ENCODE results near the gene DUSP9.

DNA sequence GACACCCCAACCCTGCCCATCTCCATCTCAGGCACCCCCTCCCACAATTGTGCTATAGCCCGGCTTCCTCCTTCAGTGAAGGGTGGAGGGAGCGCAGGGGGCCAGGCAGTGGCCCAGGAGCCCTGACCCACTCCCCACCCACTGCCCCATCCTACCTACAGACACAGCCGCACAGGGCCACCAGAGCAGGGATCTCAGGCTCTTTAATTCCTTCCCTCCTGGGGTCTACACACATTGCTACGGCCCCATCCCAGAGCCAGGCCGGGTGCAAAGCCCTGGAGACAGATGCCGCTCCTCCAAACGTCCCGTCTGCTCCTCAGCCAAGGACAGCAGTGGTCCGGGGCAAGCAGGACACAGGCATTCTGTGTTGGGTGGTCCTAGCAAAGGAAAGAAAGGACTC, 12.8 kb upstream of the DUSP9 start:
- TF ChIP-seq, protein P1, sequence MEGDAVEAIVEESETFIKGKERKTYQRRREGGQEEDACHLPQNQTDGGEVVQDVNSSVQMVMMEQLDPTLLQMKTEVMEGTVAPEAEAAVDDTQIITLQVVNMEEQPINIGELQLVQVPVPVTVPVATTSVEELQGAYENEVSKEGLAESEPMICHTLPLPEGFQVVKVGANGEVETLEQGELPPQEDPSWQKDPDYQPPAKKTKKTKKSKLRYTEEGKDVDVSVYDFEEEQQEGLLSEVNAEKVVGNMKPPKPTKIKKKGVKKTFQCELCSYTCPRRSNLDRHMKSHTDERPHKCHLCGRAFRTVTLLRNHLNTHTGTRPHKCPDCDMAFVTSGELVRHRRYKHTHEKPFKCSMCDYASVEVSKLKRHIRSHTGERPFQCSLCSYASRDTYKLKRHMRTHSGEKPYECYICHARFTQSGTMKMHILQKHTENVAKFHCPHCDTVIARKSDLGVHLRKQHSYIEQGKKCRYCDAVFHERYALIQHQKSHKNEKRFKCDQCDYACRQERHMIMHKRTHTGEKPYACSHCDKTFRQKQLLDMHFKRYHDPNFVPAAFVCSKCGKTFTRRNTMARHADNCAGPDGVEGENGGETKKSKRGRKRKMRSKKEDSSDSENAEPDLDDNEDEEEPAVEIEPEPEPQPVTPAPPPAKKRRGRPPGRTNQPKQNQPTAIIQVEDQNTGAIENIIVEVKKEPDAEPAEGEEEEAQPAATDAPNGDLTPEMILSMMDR (IDR thresholded peaks at IDR 0.05 in 2 of 3, conservative IDR thresholded peaks at IDR 0.05 in 1 of 3; ENCODE audit: control insufficient read depth in 2 of 3, extremely low read depth in 1 of 3, insufficient read depth in 1 of 3, low read depth in 3 of 3, low read length in 3 of 3) = no peak
- TF ChIP-seq YY1 (IDR thresholded peaks at IDR 0.05; ENCODE audit: low read depth, low read length) (no peak), CHD4 (IDR thresholded peaks at IDR 0.05) (no peak), SREBF2 (IDR thresholded peaks at IDR 0.05; ENCODE audit: low read length) (no peak)

All from GM12878 (cell line).